ENCODE measurements around the gene DZANK1. TPM values are rescaled to one million over a fixed set of nuclear protein-coding genes. Genes with fewer than 3 reads are reported as not detected.

The DZANK1 gene
- total and polyA plus RNA-seq, 9 of the 15 experiments (the other 6 are each of a cell fraction or from before 2014, with no cell fraction given), result 0.04 to 0.18 (median 0.11) TPM; not detected in 2

GRCh38 chr20:18507218-18508191 is 40.7 kb upstream of the DZANK1 start, which contains the start of gene SEC23B (continued):
- TF ChIP-seq, protein P1, sequence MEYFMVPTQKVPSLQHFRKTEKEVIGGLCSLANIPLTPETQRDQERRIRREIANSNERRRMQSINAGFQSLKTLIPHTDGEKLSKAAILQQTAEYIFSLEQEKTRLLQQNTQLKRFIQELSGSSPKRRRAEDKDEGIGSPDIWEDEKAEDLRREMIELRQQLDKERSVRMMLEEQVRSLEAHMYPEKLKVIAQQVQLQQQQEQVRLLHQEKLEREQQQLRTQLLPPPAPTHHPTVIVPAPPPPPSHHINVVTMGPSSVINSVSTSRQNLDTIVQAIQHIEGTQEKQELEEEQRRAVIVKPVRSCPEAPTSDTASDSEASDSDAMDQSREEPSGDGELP (CRISPR knock-in tag; IDR thresholded peaks at IDR 0.05; ENCODE audit: borderline replicate concordance), result peak; percentile 78
- TF ChIP-seq, protein P2, sequence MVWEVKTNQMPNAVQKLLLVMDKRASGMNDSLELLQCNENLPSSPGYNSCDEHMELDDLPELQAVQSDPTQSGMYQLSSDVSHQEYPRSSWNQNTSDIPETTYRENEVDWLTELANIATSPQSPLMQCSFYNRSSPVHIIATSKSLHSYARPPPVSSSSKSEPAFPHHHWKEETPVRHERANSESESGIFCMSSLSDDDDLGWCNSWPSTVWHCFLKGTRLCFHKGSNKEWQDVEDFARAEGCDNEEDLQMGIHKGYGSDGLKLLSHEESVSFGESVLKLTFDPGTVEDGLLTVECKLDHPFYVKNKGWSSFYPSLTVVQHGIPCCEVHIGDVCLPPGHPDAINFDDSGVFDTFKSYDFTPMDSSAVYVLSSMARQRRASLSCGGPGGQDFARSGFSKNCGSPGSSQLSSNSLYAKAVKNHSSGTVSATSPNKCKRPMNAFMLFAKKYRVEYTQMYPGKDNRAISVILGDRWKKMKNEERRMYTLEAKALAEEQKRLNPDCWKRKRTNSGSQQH (CRISPR knock-in tag; IDR thresholded peaks at IDR 0.05), result no peak
- TF ChIP-seq DEAF1 (CRISPR knock-in tag; IDR thresholded peaks at IDR 0.05) (no peak), KDM1A (IDR thresholded peaks at IDR 0.05) (no peak), MLLT1 (IDR thresholded peaks at IDR 0.05) (peak in 1 of 2 experiments; percentile 57; a peak in 1 of 4 replicates), RBM14 (IDR thresholded peaks at IDR 0.05; ENCODE audit: borderline replicate concordance, insufficient read depth, low read depth, low read length) (no peak), ZNF232 (CRISPR knock-in tag; IDR thresholded peaks at IDR 0.05) (no peak), ZNF24 (IDR thresholded peaks at IDR 0.05) (no peak), HNRNPL (IDR thresholded peaks at IDR 0.05; ENCODE audit: low read depth, low read length) (no peak), CREB3 (tag; conservative IDR thresholded peaks at IDR 0.05; ENCODE audit: low read depth) (no peak), TBL1XR1 (IDR thresholded peaks at IDR 0.05; ENCODE audit: low read length in 2 of 2) (no peak), NCOR1 (IDR thresholded peaks at IDR 0.05) (no peak), EHMT2 (IDR thresholded peaks at IDR 0.05) (no peak), TCF7L2 (IDR thresholded peaks at IDR 0.05; ENCODE audit: low read depth, low read length) (no peak)
- TF ChIP-seq, protein P3, sequence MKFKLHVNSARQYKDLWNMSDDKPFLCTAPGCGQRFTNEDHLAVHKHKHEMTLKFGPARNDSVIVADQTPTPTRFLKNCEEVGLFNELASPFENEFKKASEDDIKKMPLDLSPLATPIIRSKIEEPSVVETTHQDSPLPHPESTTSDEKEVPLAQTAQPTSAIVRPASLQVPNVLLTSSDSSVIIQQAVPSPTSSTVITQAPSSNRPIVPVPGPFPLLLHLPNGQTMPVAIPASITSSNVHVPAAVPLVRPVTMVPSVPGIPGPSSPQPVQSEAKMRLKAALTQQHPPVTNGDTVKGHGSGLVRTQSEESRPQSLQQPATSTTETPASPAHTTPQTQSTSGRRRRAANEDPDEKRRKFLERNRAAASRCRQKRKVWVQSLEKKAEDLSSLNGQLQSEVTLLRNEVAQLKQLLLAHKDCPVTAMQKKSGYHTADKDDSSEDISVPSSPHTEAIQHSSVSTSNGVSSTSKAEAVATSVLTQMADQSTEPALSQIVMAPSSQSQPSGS (CRISPR knock-in tag; IDR thresholded peaks at IDR 0.05), result peak; percentile 52; the same call in 1 of the 2 replicates
- TF ChIP-seq, protein P4, sequence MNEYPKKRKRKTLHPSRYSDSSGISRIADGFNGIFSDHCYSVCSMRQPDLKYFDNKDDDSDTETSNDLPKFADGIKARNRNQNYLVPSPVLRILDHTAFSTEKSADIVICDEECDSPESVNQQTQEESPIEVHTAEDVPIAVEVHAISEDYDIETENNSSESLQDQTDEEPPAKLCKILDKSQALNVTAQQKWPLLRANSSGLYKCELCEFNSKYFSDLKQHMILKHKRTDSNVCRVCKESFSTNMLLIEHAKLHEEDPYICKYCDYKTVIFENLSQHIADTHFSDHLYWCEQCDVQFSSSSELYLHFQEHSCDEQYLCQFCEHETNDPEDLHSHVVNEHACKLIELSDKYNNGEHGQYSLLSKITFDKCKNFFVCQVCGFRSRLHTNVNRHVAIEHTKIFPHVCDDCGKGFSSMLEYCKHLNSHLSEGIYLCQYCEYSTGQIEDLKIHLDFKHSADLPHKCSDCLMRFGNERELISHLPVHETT (CRISPR knock-in tag; conservative IDR thresholded peaks at IDR 0.05 in 1 of 2, IDR thresholded peaks at IDR 0.05 in 1 of 2), result peak in 1 of 2 experiments; percentile 38; a peak in 1 of 4 replicates
